RWPE2 (cell line): Measurements from ENCODE around the gene SOCS1.

ENCODE experiments used
- ATAC-seq: fragments of 200-7000 bp; cut with Tn5 transposase; 3 replicates; pipeline ENCODE4 v1.9.1; 2021; ENCODE audit warnings: low read depth
- DNase-seq: peaks from one replicate; pipeline ENCODE4 v3.0.0-alpha.2; 2020; ENCODE audit warnings: low spot score
- H3K27ac ChIP-seq: fragments of 450-650 bp; 2 replicates; pipeline ENCODE4 v1.5.1; 2017; ENCODE audit warnings: mild to moderate bottlenecking; ENCODE audit not compliant: poor library complexity, severe bottlenecking
- H3K27me3 ChIP-seq: fragments of 250-450 bp; sonication (Bioruptor Pico); 2 replicates; pipeline ENCODE4 v1.5.1; 2021; ENCODE audit warnings: mild to moderate bottlenecking, moderate library complexity; ENCODE audit not compliant: insufficient read depth, poor library complexity, severe bottlenecking
- H3K36me3 ChIP-seq: fragments of 250-450 bp; sonication (Bioruptor Pico); 2 replicates; pipeline ENCODE4 v1.5.1; 2020; ENCODE audit warnings: low read depth, mild to moderate bottlenecking, moderate library complexity
- H3K4me1 ChIP-seq: fragments of 250-450 bp; sonication (Bioruptor Pico); 2 replicates; pipeline ENCODE4 v1.5.1; 2021; ENCODE audit warnings: mild to moderate bottlenecking, moderate library complexity; ENCODE audit not compliant: insufficient read depth, poor library complexity, severe bottlenecking
- H3K4me3 ChIP-seq: fragments of 250-450 bp; sonication (Bioruptor Pico); 2 replicates; pipeline ENCODE4 v1.5.1; 2021; ENCODE audit warnings: mild to moderate bottlenecking, moderate library complexity; ENCODE audit not compliant: severe bottlenecking
- H3K9me3 ChIP-seq: fragments of 250-450 bp; sonication (Bioruptor Pico); 2 replicates; pipeline ENCODE4 v1.5.1; 2021; ENCODE audit warnings: mild to moderate bottlenecking, moderate library complexity; ENCODE audit not compliant: severe bottlenecking
- CTCF ChIP-seq: fragments of 450-650 bp; IDR thresholded peaks from one replicate; pipeline ENCODE4 v1.5.1; 2017; ENCODE audit warnings: mild to moderate bottlenecking, moderate library complexity; ENCODE audit not compliant: poor library complexity, severe bottlenecking

The SOCS1 gene

GRCh38 chr16:11276896-11277593 lies 21.0 kb upstream of the SOCS1 start:
- no peaks in the 10 kb centered on the region for H3K36me3 ChIP-seq
- no peaks in the 10 kb centered on the region for H3K9me3 ChIP-seq
- H3K27ac ChIP-seq: no peak overlapping the region
- DNase-seq (no peak), ATAC-seq (no peak)
- H3K4me3 ChIP-seq: no peak overlapping the region
- no peak for TF ChIP-seq CTCF
- peaks cover 3% of the 10 kb centered on the region for H3K4me1 ChIP-seq
- no peaks in the 10 kb centered on the region for H3K27me3 ChIP-seq

GRCh38 chr16:11276143-11276895 lies 20.3 kb upstream of the SOCS1 start, which contains the start of gene PRM2:
Gene PRM2, minus strand, starts transcription at chr16:11276480. Its CDS starts 110 bp downstream, at chr16:11276370.
- ATAC-seq (no peak), DNase-seq (no peak)
- Histone ChIP-seq H3K36me3 (no peaks in the 10 kb centered on the region), H3K4me1 (peaks cover 3% of the 10 kb centered on the region), H3K9me3 (no peaks in the 10 kb centered on the region), H3K27me3 (no peaks in the 10 kb centered on the region), H3K27ac (no peak within 1 kb of the TSS), H3K4me3 (no peak within 1 kb of the TSS)
- no peak for TF ChIP-seq CTCF

- no peak overlapping the region for H3K27ac ChIP-seq
- peaks cover 3% of the 10 kb centered on the region for H3K4me1 ChIP-seq
- DNase-seq: no peak
- H3K36me3 ChIP-seq: no peaks in the 10 kb centered on the region
- ATAC-seq: no peak
- TF ChIP-seq CTCF: no peak
- no peaks in the 10 kb centered on the region for H3K27me3 ChIP-seq
- H3K9me3 ChIP-seq: no peaks in the 10 kb centered on the region
- no peak overlapping the region for H3K4me3 ChIP-seq
Observed at GRCh38 chr16:11274964-11275363, 19.0 kb upstream of the SOCS1 start.

- no peak overlapping the region for H3K27ac ChIP-seq
- H3K9me3 ChIP-seq: no peaks in the 10 kb centered on the region
- TF ChIP-seq CTCF: no peak
- H3K4me1 ChIP-seq: peaks cover 3% of the 10 kb centered on the region
- DNase-seq (no peak), ATAC-seq (no peak)
- no peaks in the 10 kb centered on the region for H3K27me3 ChIP-seq
- no peak overlapping the region for H3K4me3 ChIP-seq
- no peaks in the 10 kb centered on the region for H3K36me3 ChIP-seq
Observed at GRCh38 chr16:11273721-11274324, 17.8 kb upstream of the SOCS1 start.
